ENCODE results near the gene WDR33. TPM values are rescaled to one million over a fixed set of nuclear protein-coding genes. Genes with fewer than 3 reads are reported as not detected.

The WDR33 gene
- total and polyA plus RNA-seq, 2 of the 4 experiments (the other 2 are of a cell fraction) = 19.6 to 41.2 TPM

DNA sequence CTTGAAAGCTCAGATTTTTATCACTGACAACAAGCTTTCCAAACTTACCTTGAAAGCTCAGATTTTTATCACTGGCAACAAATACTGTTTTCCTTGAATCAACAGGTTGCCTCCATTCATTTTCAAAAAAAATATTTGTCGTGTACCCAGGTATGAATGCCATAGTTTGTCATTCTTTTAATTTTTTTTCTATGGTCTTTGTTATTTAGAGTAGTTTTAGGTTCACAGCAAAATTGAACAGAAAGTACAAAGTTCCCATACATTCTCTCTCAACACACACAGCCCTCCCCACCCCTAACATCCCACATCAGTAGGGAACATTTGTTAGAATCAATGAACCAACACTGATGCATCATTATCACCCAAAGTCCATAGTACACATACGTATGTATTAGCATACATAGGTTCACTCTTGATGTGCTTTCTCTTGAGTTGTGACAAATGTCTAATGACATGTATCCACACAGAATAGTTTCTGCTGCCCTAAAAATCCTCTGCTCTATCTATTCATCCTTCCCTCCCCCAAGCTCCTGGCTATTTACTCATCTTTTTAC, 25.9 kb downstream of the WDR33 start:
- no peak overlapping the region for H3K9ac ChIP-seq (ENCODE audit: low read depth, low read length)
- H3K56ac ChIP-seq (ENCODE audit: extremely low read depth, insufficient read depth, low read length) = no peak overlapping the region
- in situ Hi-C loops (cut with MboI; ENCODE audit: low sequenced_read_pairs) = no loop called here
- dilution Hi-C loops (cut with HindIII; ENCODE audit: low sequenced_read_pairs, unreplicated experiment) = no loop called here
- intact Hi-C loops (cut with micrococcal nuclease) = no loop called here
- no CpG with 5 or more reads among the region's 2 CpGs for WGBS, 2 experiments (ENCODE audit: extremely low coverage in 2 of 2, insufficient read length in 1 of 2)
- no peaks in the 10 kb centered on the region; the same call in 1 of the 2 replicates for H3K4me1 ChIP-seq (ENCODE audit: control insufficient read depth, insufficient read depth, low read length)
- DNase-seq = no peak
- H3K9me3 ChIP-seq (ENCODE audit: control insufficient read depth, insufficient read depth, low read length) = no peaks in the 10 kb centered on the region
- H3K4me2 ChIP-seq (ENCODE audit: low read depth, low read length) = no peak overlapping the region
- no peak overlapping the region for H3K18ac ChIP-seq (ENCODE audit: low read depth, low read length)
- TF ChIP-seq, protein P1, sequence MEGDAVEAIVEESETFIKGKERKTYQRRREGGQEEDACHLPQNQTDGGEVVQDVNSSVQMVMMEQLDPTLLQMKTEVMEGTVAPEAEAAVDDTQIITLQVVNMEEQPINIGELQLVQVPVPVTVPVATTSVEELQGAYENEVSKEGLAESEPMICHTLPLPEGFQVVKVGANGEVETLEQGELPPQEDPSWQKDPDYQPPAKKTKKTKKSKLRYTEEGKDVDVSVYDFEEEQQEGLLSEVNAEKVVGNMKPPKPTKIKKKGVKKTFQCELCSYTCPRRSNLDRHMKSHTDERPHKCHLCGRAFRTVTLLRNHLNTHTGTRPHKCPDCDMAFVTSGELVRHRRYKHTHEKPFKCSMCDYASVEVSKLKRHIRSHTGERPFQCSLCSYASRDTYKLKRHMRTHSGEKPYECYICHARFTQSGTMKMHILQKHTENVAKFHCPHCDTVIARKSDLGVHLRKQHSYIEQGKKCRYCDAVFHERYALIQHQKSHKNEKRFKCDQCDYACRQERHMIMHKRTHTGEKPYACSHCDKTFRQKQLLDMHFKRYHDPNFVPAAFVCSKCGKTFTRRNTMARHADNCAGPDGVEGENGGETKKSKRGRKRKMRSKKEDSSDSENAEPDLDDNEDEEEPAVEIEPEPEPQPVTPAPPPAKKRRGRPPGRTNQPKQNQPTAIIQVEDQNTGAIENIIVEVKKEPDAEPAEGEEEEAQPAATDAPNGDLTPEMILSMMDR (conservative IDR thresholded peaks at IDR 0.05; ENCODE audit: low read depth, low read length) = no peak
- TF ChIP-seq BHLHE40 (IDR thresholded peaks at IDR 0.05; ENCODE audit: low read depth, low read length) = no peak
- H3K4me3 ChIP-seq (ENCODE audit: insufficient read depth, low read depth, low read length) = no peak overlapping the region
- peaks cover 27 to 42% of the 10 kb centered on the region in 2 experiments for H3K79me1 ChIP-seq (ENCODE audit: low read depth in 1 of 2, low read length in 2 of 2)
- no peak overlapping the region for H3K14ac ChIP-seq (replicated peaks; ENCODE audit: low read depth, low read length)
- H2AK9ac ChIP-seq (replicated peaks; ENCODE audit: low read depth, low read length, poor library complexity) = no peak overlapping the region
- ChIA-PET POLR2A (ENCODE audit: unreplicated experiment) (no interaction called here), CTCF (no interaction called here)
- H2BK20ac ChIP-seq (ENCODE audit: low read depth, low read length) = no peak overlapping the region
- H3K36me3 ChIP-seq (ENCODE audit: control insufficient read depth, insufficient read depth, low read length) = peaks cover 2% of the 10 kb centered on the region; the same call in 1 of the 2 replicates
- no peak overlapping the region for H4K8ac ChIP-seq (ENCODE audit: low read depth in 2 of 2, low read length in 2 of 2)
- peaks cover 6% of the 10 kb centered on the region for H3K9me1 ChIP-seq (ENCODE audit: insufficient read depth, low read length)
- H3K27ac ChIP-seq (ENCODE audit: insufficient read depth, low read length) = no peak overlapping the region
- H3K23ac ChIP-seq (ENCODE audit: low read depth, low read length) = no peak overlapping the region
- H2AFZ ChIP-seq (replicated peaks; ENCODE audit: low read length, poor library complexity) = no peak overlapping the region
- no peak overlapping the region for H3K4ac ChIP-seq (ENCODE audit: low read depth, low read length)
- BruUV-seq (replicated peaks) = no TSS peak
- H3K27me3 ChIP-seq (ENCODE audit: control insufficient read depth, insufficient read depth, low read length) = no peaks in the 10 kb centered on the region
- no peak overlapping the region for H2BK5ac ChIP-seq (ENCODE audit: low read depth, low read length, poor library complexity, severe bottlenecking)
- H4K91ac ChIP-seq (ENCODE audit: insufficient read depth, low read depth, low read length) = no peak overlapping the region
- no peak overlapping the region for H2AK5ac ChIP-seq (ENCODE audit: low read depth, low read length)
- no peak overlapping the region for H2BK120ac ChIP-seq (ENCODE audit: low read depth, low read length)
- no peak for ATAC-seq (ENCODE audit: low read depth)
- H2BK15ac ChIP-seq (ENCODE audit: low read depth, low read length) = no peak overlapping the region
- no peak overlapping the region for H4K5ac ChIP-seq (ENCODE audit: low read depth, low read length)
- H4K20me1 ChIP-seq (ENCODE audit: insufficient read depth, low read length) = peaks cover 35% of the 10 kb centered on the region
